ENCODE measurements around the gene CERS3.
"Not testable (repeated sequence)": the region's sequence is repeated elsewhere in the genome, so short reads cannot be mapped to it uniquely, and the experiment has no call there.

Gene CERS3

DNA sequence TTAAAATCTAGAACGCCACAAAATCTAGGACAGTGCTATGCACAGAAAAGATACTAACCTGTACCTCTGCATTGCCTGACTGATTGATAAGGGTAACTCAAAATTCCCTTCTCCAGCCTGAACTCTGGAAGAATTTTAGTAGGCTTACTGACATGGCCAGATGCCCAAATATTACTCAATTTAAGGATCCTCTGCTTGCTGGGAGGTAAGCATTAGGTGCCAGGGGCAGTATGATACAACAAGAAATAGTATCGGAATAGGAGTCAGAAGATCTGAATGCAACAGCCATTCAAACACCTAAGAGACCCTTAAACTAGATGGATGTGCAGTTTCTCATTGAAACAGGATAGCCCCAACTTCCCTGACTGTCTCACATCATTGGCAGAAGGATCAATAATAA, 45.4 kb downstream of the CERS3 start:
- H3K4me3 ChIP-seq (ENCODE audit: low read length): no peak overlapping the region
- DNase-seq (ENCODE audit: low read depth, low spot score): no peak

DNA sequence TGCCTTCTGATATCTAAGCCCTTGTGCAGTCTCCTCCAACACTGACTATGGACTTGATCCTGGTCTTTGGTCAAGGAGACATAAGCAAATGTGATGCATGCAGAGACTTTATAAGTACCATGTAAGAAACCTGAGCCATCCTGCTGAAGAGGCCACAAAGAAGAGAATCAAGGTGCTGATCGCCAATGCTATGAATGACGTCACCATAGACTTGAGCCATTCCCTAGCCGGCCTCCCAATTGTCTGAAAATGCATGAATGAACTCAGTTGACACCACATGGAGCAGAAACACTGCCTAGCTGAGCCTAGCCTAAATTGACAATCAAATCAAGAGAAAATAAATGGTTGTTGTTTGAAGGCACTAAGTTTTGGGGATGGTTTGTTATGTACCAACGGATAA, 51.9 kb downstream of the CERS3 start:
- H3K4me3 ChIP-seq (ENCODE audit: low read length): no peak overlapping the region
- no peak for DNase-seq (ENCODE audit: low read depth, low spot score)

DNA sequence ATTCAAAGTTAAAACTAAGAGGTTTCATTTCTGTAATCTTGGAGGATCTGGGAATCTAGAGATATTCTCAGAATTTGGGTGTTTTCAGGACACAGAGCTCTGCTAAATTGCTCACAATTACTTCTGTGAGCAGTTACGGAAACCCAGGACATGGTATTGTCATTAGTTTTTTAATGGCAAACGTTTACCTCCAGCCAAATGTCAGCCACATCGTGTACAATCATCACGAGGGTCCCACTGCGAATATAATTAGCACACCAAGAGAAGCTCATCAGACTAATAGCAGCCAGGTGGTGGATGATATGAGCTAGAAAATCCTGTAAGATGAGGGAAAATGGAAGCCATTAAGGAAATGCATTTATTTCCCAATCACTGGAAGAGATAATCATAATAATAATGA, 56.0 kb downstream of the CERS3 start:
- DNase-seq (ENCODE audit: low read depth, low spot score): no peak
- no peak overlapping the region for H3K4me3 ChIP-seq (ENCODE audit: low read length)

DNA sequence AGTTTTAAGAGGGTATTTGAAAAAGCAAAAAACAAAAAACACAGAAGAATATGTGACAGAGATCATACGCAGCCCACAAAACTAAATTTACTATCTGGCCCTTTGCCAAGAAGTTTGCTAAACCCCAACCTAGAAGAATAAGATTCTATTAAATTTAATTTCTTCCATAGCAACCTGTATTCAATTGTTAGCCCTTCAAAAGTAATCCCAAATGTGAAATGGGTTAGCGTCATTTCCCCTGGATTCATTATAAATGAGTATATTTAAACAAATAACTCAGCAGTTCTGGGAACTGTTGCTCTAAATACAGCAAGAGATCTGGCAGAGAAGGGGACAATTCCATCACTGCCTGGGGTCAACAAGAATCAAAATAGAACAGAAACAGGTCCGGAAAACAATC, 56.8 kb downstream of the CERS3 start:
- DNase-seq (ENCODE audit: low read depth, low spot score): no peak
- no peak overlapping the region for H3K4me3 ChIP-seq (ENCODE audit: low read length)

DNA sequence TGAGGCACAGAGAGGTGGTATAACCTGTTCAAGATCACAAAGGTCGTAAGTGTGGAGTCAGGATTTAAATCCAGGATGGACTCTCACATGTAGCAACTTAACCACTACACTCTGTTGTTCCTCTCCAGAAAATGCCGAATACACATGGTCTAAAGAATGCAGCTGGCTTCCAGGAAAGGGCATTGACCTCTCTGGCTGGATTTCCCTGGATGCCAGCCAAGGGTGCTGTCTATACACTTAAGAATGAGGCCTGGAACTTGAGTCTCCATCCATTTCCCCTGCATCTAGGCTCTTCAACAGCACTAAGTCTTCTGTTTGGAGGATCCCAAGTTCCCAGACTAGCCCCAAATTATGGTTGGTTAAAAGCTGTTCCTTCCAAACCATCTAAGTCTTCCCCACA, 60.5 kb downstream of the CERS3 start:
- no peak for DNase-seq (ENCODE audit: low read depth, low spot score)
- H3K4me3 ChIP-seq (ENCODE audit: low read length): no peak overlapping the region

- DNase-seq (ENCODE audit: low read depth, low spot score): no peak
- H3K4me3 ChIP-seq (ENCODE audit: low read length): no peak overlapping the region
Observed at GRCh38 chr15:100466073-100466472, 62.7 kb downstream of the CERS3 start.

GRCh38 chr15:100464888-100465287, 63.9 kb downstream of the CERS3 start:
- DNase-seq (ENCODE audit: low read depth, low spot score): peak; percentile 30
- H3K4me3 ChIP-seq (ENCODE audit: low read length): no peak overlapping the region

DNA sequence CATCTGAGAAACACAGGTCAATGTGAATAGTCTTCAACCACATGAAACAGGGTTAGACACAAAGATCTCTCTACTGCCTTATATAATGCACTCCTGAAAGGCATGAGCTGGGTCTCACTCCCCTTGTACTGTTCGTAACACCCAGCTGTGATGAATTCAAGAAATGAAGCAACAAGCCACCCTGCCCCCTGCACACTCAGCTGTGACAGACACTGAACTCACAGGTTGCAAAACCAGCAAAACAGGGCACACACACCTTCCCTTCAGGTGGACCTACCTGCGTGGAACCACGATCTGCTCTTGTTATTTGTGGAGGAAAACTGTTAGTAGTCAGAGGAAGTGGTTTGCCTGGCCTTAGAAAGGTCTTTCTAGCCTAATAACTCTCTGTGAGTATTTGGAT, 64.5 kb downstream of the CERS3 start:
- no peak for DNase-seq (ENCODE audit: low read depth, low spot score)
- no peak overlapping the region for H3K4me3 ChIP-seq (ENCODE audit: low read length)

GRCh38 chr15:100463515-100463914, 65.2 kb downstream of the CERS3 start:
- DNase-seq (ENCODE audit: low read depth, low spot score): no peak
- no peak overlapping the region for H3K4me3 ChIP-seq (ENCODE audit: low read length)

GRCh38 chr15:100461049-100461448, 67.7 kb downstream of the CERS3 start:
- H3K4me3 ChIP-seq (ENCODE audit: low read length): no peak overlapping the region
- DNase-seq (ENCODE audit: low read depth, low spot score): no peak

- DNase-seq (ENCODE audit: low read depth, low spot score): no peak
- H3K4me3 ChIP-seq (ENCODE audit: low read length): no peak overlapping the region
Observed at GRCh38 chr15:100457201-100457600, 71.5 kb downstream of the CERS3 start.

DNA sequence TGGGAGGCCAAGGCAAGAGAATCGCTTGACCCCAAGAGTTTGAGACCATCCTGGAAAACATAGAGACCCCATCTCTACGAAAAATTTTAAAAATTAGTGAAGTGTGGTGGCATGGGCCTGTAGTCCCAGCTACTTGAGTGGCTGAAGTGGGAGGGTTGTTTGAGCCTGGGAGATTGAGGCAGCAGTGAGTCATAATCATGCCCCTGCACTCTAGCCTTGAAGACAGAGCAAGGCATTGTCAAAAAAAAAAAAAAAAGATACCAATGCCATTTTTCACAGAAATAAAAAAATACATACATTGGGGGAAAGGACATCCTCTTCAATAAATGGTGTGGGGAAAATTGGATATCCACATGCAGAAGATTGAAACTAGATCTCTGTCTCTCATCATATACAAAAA, 74.6 kb downstream of the CERS3 start:
- DNase-seq (ENCODE audit: low read depth, low spot score): no peak
- no peak overlapping the region for H3K4me3 ChIP-seq (ENCODE audit: low read length)

DNA sequence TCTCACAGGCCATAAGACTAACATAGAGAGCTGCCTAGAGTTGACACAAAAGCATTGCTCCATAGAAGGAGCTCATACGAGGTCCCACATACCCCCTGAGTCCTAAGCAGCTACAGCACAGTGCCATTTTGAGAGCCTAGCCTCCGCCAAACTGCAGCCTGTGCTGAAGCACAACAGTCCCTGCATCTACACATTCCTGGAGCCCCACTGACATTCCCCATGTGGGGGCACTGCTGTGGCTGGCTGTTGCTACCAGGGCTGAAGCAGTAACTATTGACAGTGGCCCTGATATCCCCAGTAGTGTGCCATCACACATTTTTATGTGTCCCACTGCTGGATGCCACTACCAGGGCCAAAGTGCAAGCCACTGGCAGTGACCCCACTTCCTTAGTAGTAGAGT, 80.3 kb downstream of the CERS3 start:
- no peak overlapping the region for H3K4me3 ChIP-seq (ENCODE audit: low read length)
- DNase-seq (ENCODE audit: low read depth, low spot score): no peak

GRCh38 chr15:100441063-100441462, 87.7 kb downstream of the CERS3 start:
- H3K4me3 ChIP-seq (ENCODE audit: low read length); DNase-seq (ENCODE audit: low read depth, low spot score): not testable (repeated sequence)

DNA sequence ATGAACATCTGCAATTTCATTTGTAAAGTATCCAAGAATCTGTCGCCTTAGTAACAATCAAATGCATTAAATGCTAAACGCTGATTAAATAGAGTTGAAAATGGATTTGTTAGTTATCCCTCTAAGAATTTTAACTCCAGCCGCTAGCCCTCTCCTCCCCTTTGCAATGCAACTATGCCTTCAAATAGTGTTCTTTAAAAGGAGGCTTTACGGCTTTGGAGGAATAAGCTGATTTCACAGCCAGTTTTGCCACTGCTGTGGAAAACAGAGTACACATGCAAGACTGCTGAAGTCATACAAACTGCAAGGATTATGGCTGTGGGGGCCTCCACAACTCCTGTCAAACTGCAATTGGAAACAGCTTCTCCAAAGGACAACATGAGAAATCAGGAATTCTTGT, 89.2 kb downstream of the CERS3 start:
- no peak for DNase-seq (ENCODE audit: low read depth, low spot score)
- no peak overlapping the region for H3K4me3 ChIP-seq (ENCODE audit: low read length)

GRCh38 chr15:100438570-100438969, 90.2 kb downstream of the CERS3 start:
- no peak overlapping the region for H3K4me3 ChIP-seq (ENCODE audit: low read length)
- DNase-seq (ENCODE audit: low read depth, low spot score): peak; percentile 84

GRCh38 chr15:100437261-100437660, 91.5 kb downstream of the CERS3 start:
- no peak for DNase-seq (ENCODE audit: low read depth, low spot score)

DNA sequence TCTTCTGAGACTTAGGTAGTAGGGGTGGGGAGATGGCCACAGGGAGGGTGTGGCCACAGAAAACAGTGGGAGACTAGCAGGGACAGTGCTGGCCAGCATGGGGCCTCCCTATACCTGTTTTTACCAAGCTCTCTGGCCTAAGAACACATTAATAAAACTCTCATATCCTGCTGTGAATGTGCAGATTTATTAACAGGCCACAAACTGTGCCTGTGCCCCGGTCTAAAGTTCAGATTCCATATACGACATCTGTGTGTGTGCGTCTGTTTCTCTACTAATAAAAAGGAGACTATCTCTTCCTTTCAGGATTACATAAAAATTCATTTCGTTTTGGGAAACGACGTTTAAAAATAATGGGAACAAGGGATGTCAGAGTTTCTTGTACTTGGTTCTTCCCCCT, 94.2 kb downstream of the CERS3 start:
- H3K4me3 ChIP-seq (ENCODE audit: low read length): no peak overlapping the region
- DNase-seq (ENCODE audit: low read depth, low spot score): no peak

More at GRCh38 chr15:100437261-100437660, 91.5 kb downstream of the CERS3 start:
- no peak overlapping the region for H3K4me3 ChIP-seq (ENCODE audit: low read length)

- H3K4me3 ChIP-seq (ENCODE audit: low read length): no peak overlapping the region
- DNase-seq (ENCODE audit: low read depth, low spot score): no peak
Observed at GRCh38 chr15:100434038-100434437, 94.7 kb downstream of the CERS3 start.

DNA sequence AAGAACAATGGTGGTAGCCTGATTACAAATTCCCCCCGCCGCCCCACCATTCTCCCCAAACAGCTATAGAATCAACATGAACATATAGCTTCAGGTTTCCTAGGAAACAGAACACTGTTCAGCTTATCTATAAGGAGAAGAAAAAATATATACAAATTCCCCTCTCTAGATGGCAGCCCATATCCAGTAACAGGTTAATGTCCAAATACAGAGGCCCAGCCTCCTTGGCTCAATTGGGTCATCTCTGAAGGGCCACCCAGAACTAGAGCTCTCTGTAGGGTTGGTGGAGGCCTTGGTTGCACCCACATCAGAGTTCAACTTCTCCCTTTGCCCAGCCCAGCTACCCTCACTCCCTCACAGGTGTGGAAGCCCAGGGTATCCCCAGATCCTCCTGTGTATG, 95.4 kb downstream of the CERS3 start:
- DNase-seq (ENCODE audit: low read depth, low spot score): no peak
- no peak overlapping the region for H3K4me3 ChIP-seq (ENCODE audit: low read length)

DNA sequence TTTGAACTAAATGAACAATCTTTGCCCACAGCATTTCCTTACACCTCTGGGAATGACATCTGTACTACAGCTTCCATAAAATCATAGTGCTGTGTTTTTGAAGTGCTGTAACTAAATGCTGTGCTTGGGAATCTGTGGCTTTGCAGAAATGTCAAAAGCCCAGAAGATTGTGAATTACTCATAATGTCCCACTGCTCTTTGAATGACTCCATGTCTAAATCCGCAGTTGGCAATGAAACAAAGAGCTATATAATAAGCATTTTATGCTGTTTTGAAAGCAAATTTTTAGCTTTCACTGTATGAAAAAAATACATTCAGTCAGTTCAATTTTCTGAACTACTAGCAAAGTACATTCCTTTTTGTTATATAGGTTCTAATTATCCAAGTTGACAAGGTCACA, 98.3 kb downstream of the CERS3 start:
- DNase-seq (ENCODE audit: low read depth, low spot score): no peak
- no peak overlapping the region for H3K4me3 ChIP-seq (ENCODE audit: low read length)

DNA sequence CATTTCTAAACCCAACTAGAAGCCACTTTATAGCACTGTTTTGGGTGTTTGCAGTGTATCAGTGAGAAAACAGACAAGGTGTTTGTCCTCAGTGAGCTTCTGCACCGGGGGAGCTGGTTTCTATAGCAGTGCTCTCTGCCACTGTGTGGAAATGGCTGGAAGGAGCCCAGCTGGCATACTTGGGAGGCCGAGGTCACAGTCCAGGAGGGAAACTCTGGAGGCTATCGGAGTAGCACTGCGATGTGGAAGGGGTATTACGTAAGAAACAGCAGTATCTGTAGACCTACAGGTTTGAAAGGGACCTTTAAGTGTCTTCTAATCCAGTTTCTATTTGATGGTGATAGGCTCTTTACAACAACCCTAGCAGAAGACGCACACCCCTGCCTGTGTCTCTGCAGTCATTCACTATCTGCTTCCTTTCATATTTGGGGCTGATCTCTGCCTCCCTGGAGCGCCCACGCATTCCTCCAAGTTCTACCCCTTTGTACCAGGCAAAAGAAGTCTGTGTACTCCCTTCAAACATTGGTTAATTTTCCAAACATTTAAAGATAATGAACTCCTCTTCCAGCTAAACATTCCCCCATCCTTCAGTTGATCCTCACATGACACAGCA, 99.5 kb downstream of the CERS3 start:
- DNase-seq (ENCODE audit: low read depth, low spot score): no peak
- H3K4me3 ChIP-seq (ENCODE audit: low read length): no peak overlapping the region
